Heart left ventricle (tissue), 16 donors: ENCODE data around the gene PLCH1. TPM values are rescaled to one million over a fixed set of nuclear protein-coding genes. Genes with fewer than 3 reads are reported as not detected.

ENCODE experiments used
- ATAC-seq, 4 donors: fragments of 200-7000 bp; cut with Tn5 transposase; one replicate each; pipeline ENCODE4 v1.9.1; 2020 to 2022; ENCODE audit warnings: moderate library complexity in 4 of 4, mild to moderate bottlenecking in 3 of 4, moderate number of reproducible peaks in 1 of 4
- DNase-seq, 5 donors: peaks; one replicate each; pipeline ENCODE4 v3.0.0-alpha.2; 2020
- H3K27ac ChIP-seq, 12 donors: fragments of 200-600 bp; sonication (generic) in 4 of 12; one replicate each; pipeline versions ENCODE4 v1.5.0 to v1.8.0; 2016 to 2022; ENCODE audit warnings: mild to moderate bottlenecking in 2 of 12
- H3K27me3 ChIP-seq, 9 donors: fragments of 200-600 bp; sonication (generic) in 2 of 9; one replicate each; pipeline versions ENCODE4 v1.5.1 to v1.8.0; 2016 to 2022; ENCODE audit warnings: mild to moderate bottlenecking in 3 of 9
- H3K36me3 ChIP-seq, 9 donors: fragments of 200-600 bp; sonication (generic) in 2 of 9; one replicate each; pipeline versions ENCODE4 v1.5.0 to v1.8.0; 2018 to 2022; ENCODE audit warnings: mild to moderate bottlenecking in 2 of 9
- H3K4me1 ChIP-seq, 12 donors: fragments of 200-600 bp; sonication (generic) in 4 of 12; one replicate each; pipeline versions ENCODE4 v1.5.0 to v1.8.0; 2016 to 2022; ENCODE audit warnings: mild to moderate bottlenecking in 3 of 12
- H3K4me3 ChIP-seq, 12 donors: fragments of 200-600 bp; sonication (generic) in 4 of 12; one replicate each; pipeline versions ENCODE4 v1.5.0 to v1.8.0; 2017 to 2022; ENCODE audit warnings: mild to moderate bottlenecking in 9 of 12, moderate library complexity in 4 of 12
- H3K9me3 ChIP-seq, 12 donors: fragments of 200-600 bp; sonication (generic) in 4 of 12; one replicate each; pipeline versions ENCODE4 v1.5.0 to v1.8.0; 2016 to 2022; ENCODE audit warnings: mild to moderate bottlenecking in 1 of 12
- POLR2A ChIP-seq, 2 donors: fragments of 450-650 bp; IDR thresholded peaks; one replicate each; pipeline ENCODE4 v1.6.1; 2017; ENCODE audit warnings: antibody characterized with exemption in 2 of 2, mild to moderate bottlenecking in 2 of 2, moderate library complexity in 2 of 2
- WGBS, 4 donors: extraction: QIAGEN DNeasy Blood & Tissue Kit in 2 of 4; methylation state at CpG; one replicate each; pipeline versions ENCODE4 v1.1.5 to v1.1.7; 2013 to 2018; 5-methylcytosine and 5-hydroxymethylcytosine counted together
- intact Hi-C, 10 donors: fragments of 100-400 bp; cut with DNase I; formaldehyde crosslinking; loops; one replicate each; pipeline versions ENCODE4 v1.11.1 to v1.14.2; 2022
- polyA plus RNA-seq, 2 donors: library from polyadenylated mRNA; stranded (reverse); fragments of 200-250 nt; gene quantifications; one replicate each; pipeline ENCODE4 v1.2.3, GENCODE V29; 2013
- total RNA-seq, 9 donors: library from RNA; depleted of rRNA in 2 of 9; stranded (reverse); fragments of >200 nt in 2 of 9; fragmentation: NEBNext Ultra II Directional in 3 of 9; extraction: Animal tissue kit (Norgen Biotek cat#: 25700) in 3 of 9; gene quantifications; one replicate each; pipeline versions ENCODE4 v1.1.0 to v1.2.4, GENCODE V29; 2016 to 2023
- TF ChIP-seq, protein P1 (sequence below), 12 donors: fragments of 200-600 bp; sonication (generic) in 4 of 12; IDR thresholded peaks; one replicate each; pipeline versions ENCODE4 v1.5.0 to v1.8.0; 2018 to 2022; ENCODE audit warnings: antibody characterized with exemption in 12 of 12, mild to moderate bottlenecking in 5 of 12
- donor health status: ischemic (EF 13 %, LVEDD 7.1; RV severe dilation, severe dysfunction).
- donor health status: healthy with polysubstance abuse.
- donor health status: DM: no; HTN: yes; CAD: no.
- donor health status: DM: no; HTN: no; CAD: no.
- donor health status: ischemic (EF 25% LVEDD 6.9; RV normal size, moderate dysfunction).
- donor health status: ischemic (EF 25% LVEDD 5.7; RV mildly dilated, moderate dysfunction).
- donor health status: healthy.
- donor health status: DM: yes; HTN: yes; CAD: no.
- donor health status: ischemic (EF 35%, LVEDD 5.7; RV mildly dilated, moderate dysfunction).
- donor health status: nonischemic (EF 11% LVEDD 7.7; RV severe dilation, severe dysfunction).
- donor health status: DM: yes; HTN: yes; CAD: no.
- donor health status: PGD.
- donor health status: ischemic (EF 29% LVEDD 5.4; RV normal size, mild dysfunction).
- donor health status: nonischemic (EF 23%, LVEDD 6.1; RV moderate dilation, normal function).

PLCH1 gene
- total and polyA plus RNA-seq, 11 donors = 0.07 to 2.7 (median 0.23) TPM

DNA sequence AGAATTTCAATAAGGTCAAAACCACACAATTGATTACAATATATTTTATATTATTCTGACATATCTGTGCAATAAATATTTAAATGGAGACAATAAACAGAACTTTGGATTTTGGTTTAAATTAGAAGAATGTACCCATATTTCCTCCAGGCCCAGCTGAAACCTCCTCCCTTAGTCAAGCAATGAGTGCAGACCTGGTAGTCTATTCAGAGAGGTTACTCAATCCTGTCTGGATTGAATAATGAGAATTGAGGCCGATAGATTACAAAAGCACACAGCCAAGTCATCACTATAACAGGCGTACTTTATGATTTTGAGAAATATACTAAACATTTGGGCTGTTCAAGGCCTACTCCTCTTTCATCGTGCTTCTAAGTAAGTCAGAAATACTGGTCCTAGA is 336.9 kb downstream of the PLCH1 start:
- DNase-seq = no peak
- no peak for ATAC-seq
- no peak overlapping the region for H3K27ac ChIP-seq
- 84 to 94% (median 91%) methylated on average over 3 of the region's 3 CpGs for WGBS, 4 donors
- H3K4me3 ChIP-seq = no peak overlapping the region
- no peaks in the 10 kb centered on the region for H3K27me3 ChIP-seq
- TF ChIP-seq POLR2A (IDR thresholded peaks at IDR 0.05) = no peak
- TF ChIP-seq, protein P1, sequence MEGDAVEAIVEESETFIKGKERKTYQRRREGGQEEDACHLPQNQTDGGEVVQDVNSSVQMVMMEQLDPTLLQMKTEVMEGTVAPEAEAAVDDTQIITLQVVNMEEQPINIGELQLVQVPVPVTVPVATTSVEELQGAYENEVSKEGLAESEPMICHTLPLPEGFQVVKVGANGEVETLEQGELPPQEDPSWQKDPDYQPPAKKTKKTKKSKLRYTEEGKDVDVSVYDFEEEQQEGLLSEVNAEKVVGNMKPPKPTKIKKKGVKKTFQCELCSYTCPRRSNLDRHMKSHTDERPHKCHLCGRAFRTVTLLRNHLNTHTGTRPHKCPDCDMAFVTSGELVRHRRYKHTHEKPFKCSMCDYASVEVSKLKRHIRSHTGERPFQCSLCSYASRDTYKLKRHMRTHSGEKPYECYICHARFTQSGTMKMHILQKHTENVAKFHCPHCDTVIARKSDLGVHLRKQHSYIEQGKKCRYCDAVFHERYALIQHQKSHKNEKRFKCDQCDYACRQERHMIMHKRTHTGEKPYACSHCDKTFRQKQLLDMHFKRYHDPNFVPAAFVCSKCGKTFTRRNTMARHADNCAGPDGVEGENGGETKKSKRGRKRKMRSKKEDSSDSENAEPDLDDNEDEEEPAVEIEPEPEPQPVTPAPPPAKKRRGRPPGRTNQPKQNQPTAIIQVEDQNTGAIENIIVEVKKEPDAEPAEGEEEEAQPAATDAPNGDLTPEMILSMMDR (IDR thresholded peaks at IDR 0.05) = no peak
- peaks cover 0 to 7% (median 0%) of the 10 kb centered on the region in 12 donors for H3K4me1 ChIP-seq
- H3K36me3 ChIP-seq = no peaks in the 10 kb centered on the region
- H3K9me3 ChIP-seq = no peaks in the 10 kb centered on the region
- intact Hi-C loops = no loop called here

DNA sequence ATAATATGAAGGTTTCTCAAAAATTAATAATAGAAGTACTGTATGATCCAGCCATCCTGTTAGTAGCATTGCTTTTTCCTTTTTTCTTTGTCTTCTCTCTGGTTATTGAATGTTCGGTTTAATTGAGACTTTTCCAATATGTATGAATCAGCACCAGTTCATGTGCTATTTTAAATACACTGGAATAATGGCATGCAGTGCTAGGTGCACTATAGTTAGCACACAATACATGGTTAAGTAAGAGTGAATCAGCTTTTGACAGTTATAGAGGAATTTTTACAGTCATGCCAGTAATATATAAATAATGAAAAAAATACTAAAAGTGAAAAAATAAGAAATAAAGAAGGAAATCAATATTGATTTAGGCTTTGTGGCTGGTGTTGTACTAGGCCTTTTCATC is 337.5 kb downstream of the PLCH1 start:
- Histone ChIP-seq H3K36me3 (no peaks in the 10 kb centered on the region), H3K9me3 (no peaks in the 10 kb centered on the region), H3K27me3 (no peaks in the 10 kb centered on the region), H3K27ac (no peak overlapping the region), H3K4me1 (peaks cover 0 to 3% (median 0%) of the 10 kb centered on the region in 12 donors), H3K4me3 (no peak overlapping the region)
- no peak for ATAC-seq
- intact Hi-C loops = no loop called here
- WGBS, 4 donors = 67 to 94% (median 73%) methylated on average over 1 of the region's 1 CpG
- DNase-seq = no peak
- no peak for TF ChIP-seq POLR2A (IDR thresholded peaks at IDR 0.05)
- TF ChIP-seq, protein P1 (IDR thresholded peaks at IDR 0.05) = no peak

DNA sequence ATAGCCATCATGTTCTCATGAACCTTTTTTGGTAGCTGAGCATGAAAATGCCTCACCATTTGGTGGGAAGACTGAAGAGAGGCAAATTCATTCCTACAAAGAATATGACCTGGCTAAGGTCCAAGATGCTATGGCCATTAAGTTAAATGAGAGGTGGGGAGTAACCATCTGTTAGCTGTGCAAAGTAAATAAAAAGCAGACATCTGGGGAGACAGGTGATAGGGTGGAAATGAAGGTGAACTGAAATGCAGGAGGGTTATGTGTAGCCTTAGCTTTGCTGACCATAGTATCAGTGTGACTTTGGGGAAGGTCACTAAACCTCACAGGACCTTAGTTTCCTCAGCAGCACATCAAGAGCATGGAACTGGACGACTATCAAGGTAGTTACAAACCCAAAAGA is 340.4 kb downstream of the PLCH1 start:
- intact Hi-C loops = no loop called here
- TF ChIP-seq, protein P1 (IDR thresholded peaks at IDR 0.05) = no peak
- no peak for TF ChIP-seq POLR2A (IDR thresholded peaks at IDR 0.05)
- no peaks in the 10 kb centered on the region for H3K27me3 ChIP-seq
- whole genome bisulfite sequencing, 4 donors = 17 to 43% (median 36%) methylated on average over 1 of the region's 1 CpG
- no peaks in the 10 kb centered on the region for H3K9me3 ChIP-seq
- H3K27ac ChIP-seq = no peak overlapping the region
- ATAC-seq (no peak), DNase-seq (no peak)
- peaks cover 0 to 1% (median 0%) of the 10 kb centered on the region in 12 donors for H3K4me1 ChIP-seq
- H3K4me3 ChIP-seq = no peak overlapping the region
- no peaks in the 10 kb centered on the region for H3K36me3 ChIP-seq

DNA sequence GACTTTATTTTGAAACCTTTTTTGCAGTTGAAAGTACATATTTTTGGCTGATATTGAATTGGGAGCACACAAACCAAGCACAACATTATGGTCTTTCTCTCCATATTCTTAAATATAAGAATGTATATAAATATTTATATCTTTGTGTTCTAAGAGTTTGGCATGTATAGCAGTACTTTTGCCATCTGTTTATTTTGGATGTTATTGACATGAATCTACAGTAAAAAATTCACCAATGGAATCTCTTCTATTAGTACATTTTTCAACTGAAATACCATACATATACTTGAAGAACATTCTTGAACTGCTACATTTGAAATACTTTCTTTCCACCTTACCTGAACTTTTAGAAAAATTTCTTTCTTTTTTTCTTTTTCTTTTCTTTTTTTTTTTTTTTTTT is 342.2 kb downstream of the PLCH1 start:
- no peak for ATAC-seq
- Histone ChIP-seq H3K27me3 (no peaks in the 10 kb centered on the region), H3K36me3 (no peaks in the 10 kb centered on the region), H3K4me1 (no peaks in the 10 kb centered on the region), H3K4me3 (no peak overlapping the region), H3K27ac (no peak overlapping the region), H3K9me3 (no peaks in the 10 kb centered on the region)
- intact Hi-C loops = no loop called here
- no peak for DNase-seq
- TF ChIP-seq, protein P1 (IDR thresholded peaks at IDR 0.05) = no peak
- TF ChIP-seq POLR2A (IDR thresholded peaks at IDR 0.05) = no peak
